ENCODE data around the gene SLC6A4. TPM values are rescaled to one million over a fixed set of nuclear protein-coding genes. Genes with fewer than 3 reads are reported as not detected.

Gene SLC6A4
- total RNA-seq, 1 experiment from 2014 or later, result not detected

GRCh38 chr17:30165147-30165546 lies 70.3 kb downstream of the SLC6A4 start:
- TF ChIP-seq EZH2 (IDR thresholded peaks at IDR 0.05; ENCODE audit: borderline replicate concordance, low read depth, low read length, poor library complexity, severe bottlenecking) (no peak), CTCF (conservative IDR thresholded peaks at IDR 0.05; ENCODE audit: low read depth, low read length) (no peak)
- peaks cover 9% of the 10 kb centered on the region for H3K9me3 ChIP-seq (ENCODE audit: low read depth, low read length, poor library complexity, severe bottlenecking)
- no TSS peak for BruUV-seq (replicated peaks)
- no peak overlapping the region for H3K4me3 ChIP-seq (ENCODE audit: low read depth, low read length, poor library complexity, severe bottlenecking)
- H3K27ac ChIP-seq (ENCODE audit: low read depth, low read length, poor library complexity, severe bottlenecking), result no peak overlapping the region
- DNase-seq (ENCODE audit: low spot score), result no peak
- H3K4me1 ChIP-seq (ENCODE audit: insufficient read depth, low read length, poor library complexity, severe bottlenecking), result peaks cover 15% of the 10 kb centered on the region
- CTCF ChIA-PET, result no interaction called here
- POLR2A ChIA-PET (ENCODE audit: low non-redundant PET), result no interaction called here
- peaks cover 10% of the 10 kb centered on the region for H3K36me3 ChIP-seq (ENCODE audit: insufficient read depth, low read length, poor library complexity, severe bottlenecking)
- H3K27me3 ChIP-seq (replicated peaks; ENCODE audit: insufficient read depth, low read depth, low read length, poor library complexity), result no peaks in the 10 kb centered on the region
- intact Hi-C loops (cut with micrococcal nuclease; ENCODE audit: unreplicated experiment), result no loop called here

GRCh38 chr17:30164531-30164930 lies 71.0 kb downstream of the SLC6A4 start:
- ChIA-PET POLR2A (ENCODE audit: low non-redundant PET) (no interaction called here), CTCF (no interaction called here)
- Histone ChIP-seq H3K27ac (ENCODE audit: low read depth, low read length, poor library complexity, severe bottlenecking) (no peak overlapping the region), H3K36me3 (ENCODE audit: insufficient read depth, low read length, poor library complexity, severe bottlenecking) (peaks cover 16% of the 10 kb centered on the region), H3K4me3 (ENCODE audit: low read depth, low read length, poor library complexity, severe bottlenecking) (no peak overlapping the region), H3K9me3 (ENCODE audit: low read depth, low read length, poor library complexity, severe bottlenecking) (peaks cover 11% of the 10 kb centered on the region), H3K27me3 (replicated peaks; ENCODE audit: insufficient read depth, low read depth, low read length, poor library complexity) (no peaks in the 10 kb centered on the region), H3K4me1 (ENCODE audit: insufficient read depth, low read length, poor library complexity, severe bottlenecking) (peaks cover 15% of the 10 kb centered on the region)
- TF ChIP-seq EZH2 (IDR thresholded peaks at IDR 0.05; ENCODE audit: borderline replicate concordance, low read depth, low read length, poor library complexity, severe bottlenecking), result no peak
- TF ChIP-seq CTCF (conservative IDR thresholded peaks at IDR 0.05; ENCODE audit: low read depth, low read length), result no peak
- BruUV-seq (replicated peaks), result no TSS peak
- intact Hi-C loops (cut with micrococcal nuclease; ENCODE audit: unreplicated experiment), result no loop called here
- no peak for DNase-seq (ENCODE audit: low spot score)

- POLR2A ChIA-PET (ENCODE audit: low non-redundant PET), result no interaction called here
- intact Hi-C loops (cut with micrococcal nuclease; ENCODE audit: unreplicated experiment), result no loop called here
- no peak for DNase-seq (ENCODE audit: low spot score)
- H3K4me3 ChIP-seq (ENCODE audit: low read depth, low read length, poor library complexity, severe bottlenecking), result no peak overlapping the region
- TF ChIP-seq CTCF (conservative IDR thresholded peaks at IDR 0.05; ENCODE audit: low read depth, low read length) (no peak), EZH2 (IDR thresholded peaks at IDR 0.05; ENCODE audit: borderline replicate concordance, low read depth, low read length, poor library complexity, severe bottlenecking) (no peak)
- CTCF ChIA-PET, result no interaction called here
- BruUV-seq (replicated peaks), result no TSS peak
- no peak overlapping the region for H3K27ac ChIP-seq (ENCODE audit: low read depth, low read length, poor library complexity, severe bottlenecking)
- peaks cover 11% of the 10 kb centered on the region for H3K9me3 ChIP-seq (ENCODE audit: low read depth, low read length, poor library complexity, severe bottlenecking)
- peaks cover 20% of the 10 kb centered on the region for H3K36me3 ChIP-seq (ENCODE audit: insufficient read depth, low read length, poor library complexity, severe bottlenecking)
- no peaks in the 10 kb centered on the region for H3K27me3 ChIP-seq (replicated peaks; ENCODE audit: insufficient read depth, low read depth, low read length, poor library complexity)
- peaks cover 23% of the 10 kb centered on the region for H3K4me1 ChIP-seq (ENCODE audit: insufficient read depth, low read length, poor library complexity, severe bottlenecking)
These were observed 73.9 kb downstream of the SLC6A4 start for GRCh38 chr17:30161601-30162000.
